ENCODE results near the gene RBM10.
A peak's percentile ranks its signal among the peaks of the same experiment; 100 is the strongest.

The RBM10 gene

GRCh38 chrX:47222751-47223350, 77.8 kb downstream of the RBM10 start:
- TF ChIP-seq ZNF274 (IDR thresholded peaks at IDR 0.05; ENCODE audit: low read depth, low read length): no peak
- no peak overlapping the region for H3K4me3 ChIP-seq (ENCODE audit: low read length)

DNA sequence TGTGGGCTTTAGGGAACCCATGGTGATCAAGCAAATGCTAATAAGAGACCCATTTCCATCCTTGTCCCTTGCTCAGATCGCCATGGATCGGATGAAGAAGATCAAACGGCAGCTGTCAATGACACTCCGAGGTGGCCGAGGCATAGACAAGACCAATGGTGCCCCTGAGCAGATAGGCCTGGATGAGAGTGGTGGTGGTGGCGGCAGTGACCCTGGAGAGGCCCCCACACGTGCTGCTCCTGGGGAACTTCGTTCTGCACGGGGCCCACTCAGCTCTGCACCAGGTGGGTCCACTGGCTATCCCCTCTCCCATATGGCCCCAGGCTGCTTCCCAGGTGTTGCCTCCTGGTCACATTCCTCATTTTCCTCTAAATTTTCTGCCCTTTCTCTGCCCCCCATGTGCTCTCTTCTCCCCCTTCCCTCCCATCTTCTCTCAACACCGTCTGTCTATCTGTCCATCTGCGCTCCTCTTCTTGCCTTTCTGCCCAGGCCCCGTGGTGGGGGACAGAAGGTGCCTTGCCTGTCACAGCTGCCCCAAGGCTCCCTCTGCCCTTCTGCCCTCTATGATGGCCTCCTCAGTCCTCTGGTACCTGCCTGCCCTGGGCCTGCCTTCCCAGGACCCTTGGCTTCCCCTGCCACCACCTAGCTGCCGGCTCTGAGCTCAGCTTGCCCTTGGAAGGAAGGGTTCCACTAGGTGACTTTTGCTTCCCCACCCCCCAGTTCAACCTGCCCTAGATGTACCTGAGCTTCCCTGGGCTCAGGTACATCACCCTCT, 78.6 kb downstream of the RBM10 start:
- no peak for TF ChIP-seq ZNF274 (IDR thresholded peaks at IDR 0.05; ENCODE audit: low read depth, low read length)

GRCh38 chrX:47224266-47224895, 79.4 kb downstream of the RBM10 start:
- no peak for TF ChIP-seq ZNF274 (IDR thresholded peaks at IDR 0.05; ENCODE audit: low read depth, low read length)
- no peak overlapping the region for H3K4me3 ChIP-seq (ENCODE audit: low read length)

More for the DNA sequence above, 78.6 kb downstream of the RBM10 start:
- H3K4me3 ChIP-seq (ENCODE audit: low read length): no peak overlapping the region

DNA sequence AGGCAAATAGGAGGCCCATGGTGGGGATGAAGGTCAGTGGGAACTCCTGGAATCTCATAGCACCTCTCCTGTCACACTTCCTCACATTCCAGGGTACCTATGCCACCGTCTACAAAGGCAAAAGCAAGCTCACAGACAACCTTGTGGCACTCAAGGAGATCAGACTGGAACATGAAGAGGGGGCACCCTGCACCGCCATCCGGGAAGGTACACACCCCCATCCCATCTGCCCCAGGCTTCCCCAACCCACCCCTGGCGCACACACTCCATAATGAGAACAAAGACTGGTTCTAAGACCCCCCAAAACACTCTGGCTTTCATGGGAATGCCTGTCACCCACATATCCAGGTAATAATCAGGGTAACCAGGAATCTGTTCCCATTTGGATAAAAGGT, 79.9 kb downstream of the RBM10 start:
- TF ChIP-seq ZNF274 (IDR thresholded peaks at IDR 0.05; ENCODE audit: low read depth, low read length): no peak
- no peak overlapping the region for H3K4me3 ChIP-seq (ENCODE audit: low read length)

GRCh38 chrX:47226071-47226470, 81.0 kb downstream of the RBM10 start:
- no peak overlapping the region for H3K4me3 ChIP-seq (ENCODE audit: low read length)
- no peak for TF ChIP-seq ZNF274 (IDR thresholded peaks at IDR 0.05; ENCODE audit: low read depth, low read length)

- no peak for TF ChIP-seq ZNF274 (IDR thresholded peaks at IDR 0.05; ENCODE audit: low read depth, low read length)
- H3K4me3 ChIP-seq (ENCODE audit: low read length): no peak overlapping the region
Measured at GRCh38 chrX:47226531-47227333, 81.7 kb downstream of the RBM10 start.

DNA sequence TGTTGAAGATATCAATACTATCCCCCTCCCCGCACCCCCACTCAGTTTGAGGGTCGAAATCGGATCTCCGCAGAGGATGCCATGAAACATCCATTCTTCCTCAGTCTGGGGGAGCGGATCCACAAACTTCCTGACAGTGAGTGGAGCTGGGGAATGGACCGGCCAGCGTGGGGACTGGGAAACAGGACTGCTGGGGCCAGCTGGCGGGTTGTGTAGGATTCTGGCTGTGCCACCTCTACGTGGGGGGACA, 82.2 kb downstream of the RBM10 start:
- H3K4me3 ChIP-seq (ENCODE audit: low read length): no peak overlapping the region
- no peak for TF ChIP-seq ZNF274 (IDR thresholded peaks at IDR 0.05; ENCODE audit: low read depth, low read length)

- H3K4me3 ChIP-seq (ENCODE audit: low read length): no peak overlapping the region
- TF ChIP-seq ZNF274 (IDR thresholded peaks at IDR 0.05; ENCODE audit: low read depth, low read length): no peak
Measured at GRCh38 chrX:47228550-47229270, 83.7 kb downstream of the RBM10 start.

GRCh38 chrX:47229427-47229826, 84.4 kb downstream of the RBM10 start:
- no peak overlapping the region for H3K4me3 ChIP-seq (ENCODE audit: low read length)
- no peak for TF ChIP-seq ZNF274 (IDR thresholded peaks at IDR 0.05; ENCODE audit: low read depth, low read length)

- TF ChIP-seq ZNF274 (IDR thresholded peaks at IDR 0.05; ENCODE audit: low read depth, low read length): no peak
- no peak overlapping the region for H3K4me3 ChIP-seq (ENCODE audit: low read length)
Measured at GRCh38 chrX:47230136-47230868, 85.3 kb downstream of the RBM10 start.

- no peak for TF ChIP-seq ZNF274 (IDR thresholded peaks at IDR 0.05; ENCODE audit: low read depth, low read length)
- H3K4me3 ChIP-seq (ENCODE audit: low read length): no peak overlapping the region
Measured at GRCh38 chrX:47231167-47231566, 86.1 kb downstream of the RBM10 start.

DNA sequence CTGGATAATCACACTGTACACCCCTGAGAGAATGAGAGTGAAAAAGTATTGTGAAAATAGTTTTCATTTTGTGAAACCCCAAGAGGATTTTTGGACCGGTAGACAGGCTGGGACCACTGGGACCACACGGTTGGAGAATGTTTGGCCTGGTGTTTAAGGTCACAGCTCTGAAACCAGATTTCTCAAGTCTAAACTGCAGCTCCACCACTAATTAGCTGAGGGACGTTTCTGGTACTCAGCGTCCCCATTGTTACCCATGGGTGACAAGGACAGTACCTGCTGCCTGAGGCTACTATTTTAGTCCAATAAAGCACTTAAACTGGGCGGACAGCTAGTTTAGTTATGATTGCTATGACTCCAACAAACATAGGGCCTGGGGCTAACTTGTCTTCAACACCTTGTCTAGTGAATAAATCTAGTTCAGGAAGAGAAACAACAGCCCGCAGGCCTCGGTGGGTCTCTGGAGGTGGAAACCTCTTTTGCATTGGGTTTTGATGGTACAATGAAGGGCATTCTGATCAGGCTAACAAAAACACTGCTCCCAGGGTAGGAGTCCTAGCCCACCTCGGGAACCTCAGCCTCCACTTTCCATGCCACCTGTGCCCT, 87.3 kb downstream of the RBM10 start:
- H3K4me3 ChIP-seq (ENCODE audit: low read length): peak overlapping the region; percentile 73; the same call in 1 of the 2 replicates
- TF ChIP-seq ZNF274 (IDR thresholded peaks at IDR 0.05; ENCODE audit: low read depth, low read length): no peak

- no peak for TF ChIP-seq ZNF274 (IDR thresholded peaks at IDR 0.05; ENCODE audit: low read depth, low read length)
- peak within 1 kb of the TSS; percentile 73 for H3K4me3 ChIP-seq (ENCODE audit: low read length)
Measured at GRCh38 chrX:47232803-47233332, 87.8 kb downstream of the RBM10 start, which contains the start of gene USP11. USP11 (plus strand) TSS chrX:47233009; CDS start chrX:47233044, 35 bp downstream.

All from GM08714 (cell line).